ENCODE data around the gene ZNF668. TPM values are rescaled to one million over a fixed set of nuclear protein-coding genes. Genes with fewer than 3 reads are reported as not detected.

ZNF668 gene
- total and polyA plus RNA-seq, 2 of the 8 experiments (the other 6 are each of a cell fraction or from before 2014, with no cell fraction given), result 14.0 to 14.3 TPM

DNA sequence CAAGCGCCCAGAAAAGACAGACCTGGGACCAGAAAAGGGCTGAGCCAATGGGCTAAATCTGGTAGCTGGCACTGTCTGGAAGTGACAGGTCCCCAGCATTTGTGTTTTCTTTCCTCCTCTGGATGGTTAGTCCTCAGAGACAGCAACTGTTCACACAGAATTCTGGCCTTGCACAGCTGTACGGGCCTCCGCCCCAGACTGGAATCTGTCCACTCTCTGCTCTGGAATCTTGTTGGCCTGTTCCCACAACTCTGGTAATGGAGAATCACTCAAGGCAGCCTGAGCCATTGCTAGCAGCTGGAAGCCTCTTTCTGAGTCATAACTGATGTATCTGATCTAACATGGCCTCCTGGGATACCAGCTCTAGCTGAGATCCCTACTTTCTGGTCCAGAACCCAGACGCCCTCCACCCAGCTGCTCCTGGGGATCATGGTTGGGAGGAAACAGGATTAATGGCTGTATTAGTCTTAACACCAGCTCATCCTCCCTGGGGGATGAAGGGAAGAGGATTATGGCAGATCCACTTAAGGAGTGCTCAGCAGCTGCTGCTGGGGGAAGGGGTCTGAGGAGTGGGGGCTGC lies 9.1 kb downstream of the ZNF668 start:
- POLR2A ChIA-PET (ENCODE audit: partially characterized antibody), result interaction anchor here (0.7 to 2.3 kb wide), 6 partner anchors 9 to 908 kb away, joined by 3 to 10 read pairs (median 4); partner anchors contain the start of genes FUS, KAT8, ZNF646 and ZNF668
- H3K9ac ChIP-seq (replicated peaks in 1 of 4; ENCODE audit: extremely low read depth in 1 of 4, low read depth in 3 of 4, low read length in 3 of 4), result no peak overlapping the region
- no peaks in the 10 kb centered on the region; the same call in 1 of the 2 replicates for H3K23me2 ChIP-seq (ENCODE audit: low read depth, low read length)
- H4K5ac ChIP-seq (ENCODE audit: insufficient read length, low read depth, low read length), result no peak overlapping the region
- H2BK15ac ChIP-seq (ENCODE audit: low read length), result no peak overlapping the region
- H3K27me3 ChIP-seq (replicated peaks in 1 of 4; ENCODE audit: control insufficient read depth in 3 of 4, extremely low read depth in 1 of 4, insufficient read depth in 3 of 4, low read length in 3 of 4), result no peaks in the 10 kb centered on the region
- H2BK120ac ChIP-seq (replicated peaks; ENCODE audit: low read depth, low read length), result no peak overlapping the region
- H3K79me1 ChIP-seq (ENCODE audit: low read depth, low read length), result peaks cover 10% of the 10 kb centered on the region; the same call in 1 of the 2 replicates
- H2BK12ac ChIP-seq (ENCODE audit: low read depth, low read length), result no peak overlapping the region
- H2BK5ac ChIP-seq (ENCODE audit: low read depth, low read length), result no peak overlapping the region
- no peak overlapping the region for H3K27ac ChIP-seq (ENCODE audit: low read depth, low read length)
- H3K79me2 ChIP-seq (ENCODE audit: control insufficient read depth in 1 of 2, insufficient read depth in 2 of 2, low read length in 2 of 2), result peaks cover 0 to 34% of the 10 kb centered on the region in 2 experiments; a peak in 2 of 4 replicates
- DNase-seq (ENCODE audit: low read depth in 1 of 2, low spot score in 2 of 2), result no peak
- H3K9me3 ChIP-seq (ENCODE audit: insufficient read depth in 2 of 2, low read depth in 1 of 2, low read length in 1 of 2), result no peaks in the 10 kb centered on the region
- no peak overlapping the region for H3K4me2 ChIP-seq (ENCODE audit: insufficient read depth in 1 of 2, low read depth in 2 of 2, low read length in 2 of 2)
- 85% methylated on average over 4 of the region's 4 CpGs; no CpG with 5 or more reads in 1 of the 2 experiments for WGBS, 2 experiments (ENCODE audit: extremely low coverage in 1 of 2, insufficient coverage in 1 of 2, insufficient read length in 1 of 2, insufficient replicate concordance in 2 of 2, low coverage in 1 of 2, low lambda C conversion rate in 2 of 2, missing lambda C conversion rate in 1 of 2)
- no peak overlapping the region for H2BK20ac ChIP-seq (ENCODE audit: low read length)
- H2AFZ ChIP-seq (ENCODE audit: low read length), result no peak overlapping the region
- no peak overlapping the region for H3K4me3 ChIP-seq (ENCODE audit: extremely low read depth in 1 of 4, insufficient read depth in 2 of 4, low read depth in 3 of 4, low read length in 4 of 4)
- no peak overlapping the region for H3K14ac ChIP-seq (ENCODE audit: insufficient read length)
- peaks cover 0 to 16% of the 10 kb centered on the region in 2 experiments for H4K20me1 ChIP-seq (replicated peaks in 1 of 2; ENCODE audit: control insufficient read depth in 1 of 2, insufficient read depth in 2 of 2, low read length in 2 of 2)
- H4K91ac ChIP-seq (replicated peaks; ENCODE audit: insufficient read length, low read length), result no peak overlapping the region
- H3K4me1 ChIP-seq (replicated peaks in 1 of 4; ENCODE audit: control insufficient read depth in 3 of 4, insufficient read depth in 4 of 4, low read length in 3 of 4), result no peaks in the 10 kb centered on the region
- peaks cover 6 to 28% (median 14%) of the 10 kb centered on the region in 4 experiments; a peak in 6 of 8 replicates for H3K36me3 ChIP-seq (ENCODE audit: control insufficient read depth in 2 of 4, insufficient read depth in 4 of 4, low read length in 3 of 4)
- no peak overlapping the region for H3K23ac ChIP-seq (ENCODE audit: insufficient read length)
- no peak overlapping the region; the same call in 1 of the 2 replicates for H4K8ac ChIP-seq (ENCODE audit: extremely low read depth, insufficient read depth, low read length)
- CTCF ChIA-PET (ENCODE audit: partially characterized antibody), result interaction anchor here (1.1 to 2.3 kb wide), 3 partner anchors 15 to 87 kb away, joined by 5 to 7 read pairs (median 5); no protein-coding TSS in a partner anchor
- FAIRE-seq, result no peak
- no peak overlapping the region for H3K18ac ChIP-seq (ENCODE audit: extremely low read depth, low read length)
- H3K4ac ChIP-seq (replicated peaks; ENCODE audit: insufficient read length, low read depth, low read length), result no peak overlapping the region
- H2AK5ac ChIP-seq (ENCODE audit: low read depth, low read length), result no peak overlapping the region
- H3K56ac ChIP-seq (replicated peaks; ENCODE audit: insufficient read length, low read depth, low read length), result no peak overlapping the region
- TF ChIP-seq, protein P1, sequence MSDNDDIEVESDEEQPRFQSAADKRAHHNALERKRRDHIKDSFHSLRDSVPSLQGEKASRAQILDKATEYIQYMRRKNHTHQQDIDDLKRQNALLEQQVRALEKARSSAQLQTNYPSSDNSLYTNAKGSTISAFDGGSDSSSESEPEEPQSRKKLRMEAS (IDR thresholded peaks at IDR 0.05), result no peak
- TF ChIP-seq JUND (IDR thresholded peaks at IDR 0.05; ENCODE audit: low read length) (no peak), TAF1 (IDR thresholded peaks at IDR 0.05; ENCODE audit: low read depth, low read length) (no peak), SRF (IDR thresholded peaks at IDR 0.05; ENCODE audit: low read depth, low read length) (no peak), FOSL1 (IDR thresholded peaks at IDR 0.05; ENCODE audit: insufficient read depth, low read depth, low read length) (no peak), POLR2AphosphoS5 (IDR thresholded peaks at IDR 0.05; ENCODE audit: low read depth, low read length) (no peak), EP300 (IDR thresholded peaks at IDR 0.05; ENCODE audit: borderline replicate concordance in 1 of 2, low read depth in 2 of 2, low read length in 2 of 2) (no peak), YY1 (IDR thresholded peaks at IDR 0.05; ENCODE audit: low read depth, low read length) (no peak)
